Ectodermal cell (in vitro differentiated cells): ENCODE measurements around the gene SHOX. TPM values are rescaled to one million over a fixed set of nuclear protein-coding genes. Genes with fewer than 3 reads are reported as not detected.
"Not testable (repeated sequence)": the region's sequence is repeated elsewhere in the genome, so short reads cannot be mapped to it uniquely, and the experiment has no call there.

Source experiments
- H3K27ac ChIP-seq: 2 replicates; pipeline ENCODE4 v1.7.0; 2013; ENCODE audit warnings: mild to moderate bottlenecking, low read depth, low read length; ENCODE audit not compliant: insufficient read depth, poor library complexity, severe bottlenecking
- H3K27me3 ChIP-seq: 2 replicates; pipeline ENCODE4 v1.7.0; 2013; ENCODE audit warnings: mild to moderate bottlenecking, low read length; ENCODE audit not compliant: insufficient read depth, control insufficient read depth, poor library complexity, severe bottlenecking
- H3K36me3 ChIP-seq: one replicate; pipeline ENCODE4 v1.7.0; 2013; ENCODE audit warnings: low read length; ENCODE audit not compliant: control insufficient read depth, insufficient read depth
- H3K4me1 ChIP-seq: one replicate; pipeline ENCODE4 v1.7.0; 2013; ENCODE audit warnings: low read length; ENCODE audit not compliant: control insufficient read depth, insufficient read depth
- H3K4me3 ChIP-seq: 2 replicates; pipeline ENCODE4 v1.7.0; 2013; ENCODE audit warnings: low read depth, low read length, control low read depth; ENCODE audit not compliant: insufficient read depth
- H3K9me3 ChIP-seq: 2 replicates; pipeline ENCODE4 v1.7.0; 2013; ENCODE audit warnings: mild to moderate bottlenecking, low read length, moderate library complexity; ENCODE audit not compliant: control insufficient read depth
- WGBS, 2 experiments: methylation state at CpG; one replicate each; pipeline ENCODE4 v1.1.7; 2013; ENCODE audit warnings: missing lambda C conversion rate in 2 of 2; 5-methylcytosine and 5-hydroxymethylcytosine counted together
- polyA plus RNA-seq, 4 experiments: library from polyadenylated mRNA; stranded (reverse); fragments of 50-300 nt; gene quantifications; one replicate each; pipeline ENCODE4 v1.2.3, GENCODE V29; 2013

The SHOX gene
- not detected for polyA plus RNA-seq (2013, experiment 1 of 4)
- not detected for polyA plus RNA-seq (2013, experiment 2 of 4)
- not detected for polyA plus RNA-seq (2013, experiment 3 of 4)
- 0.08 TPM for polyA plus RNA-seq (2013, experiment 4 of 4)

- Histone ChIP-seq H3K9me3 (no peaks in the 10 kb centered on the region), H3K27ac (no peak within 1 kb of the TSS), H3K36me3 (no peaks in the 10 kb centered on the region), H3K27me3 (peaks cover 100% of the 10 kb centered on the region), H3K4me1 (peaks cover 11% of the 10 kb centered on the region), H3K4me3 (peak within 1 kb of the TSS; percentile 13)
- 1% methylated on average over 84 of the region's 84 CpGs for WGBS, 2 experiments
Measured at GRCh38 chrX:630612-631496, at the start of gene SHOX. Gene SHOX (plus strand): TSS chrX:630791. CDS start chrX:630898, 107 bp downstream.

DNA sequence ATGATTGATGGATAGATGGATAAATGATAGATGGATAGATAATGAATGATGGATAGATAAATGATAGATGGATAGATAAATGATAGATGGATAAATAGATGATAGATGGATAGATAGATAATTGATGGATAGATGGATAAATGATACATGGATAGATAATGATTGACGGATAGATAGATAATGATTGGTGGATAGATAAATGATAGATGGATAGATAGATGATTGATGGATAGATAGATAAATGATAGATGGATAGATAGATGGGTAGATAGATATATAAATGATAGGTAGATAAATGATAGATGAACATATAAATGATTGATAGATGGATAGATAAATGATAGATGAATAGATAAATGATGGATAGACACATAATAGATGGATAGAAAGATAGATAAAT, 49.5 kb upstream of the SHOX start:
- Histone ChIP-seq H3K36me3 (no peaks in the 10 kb centered on the region), H3K4me1 (no peaks in the 10 kb centered on the region), H3K9me3 (no peaks in the 10 kb centered on the region), H3K27me3 (peaks cover 24% of the 10 kb centered on the region), H3K27ac (no peak overlapping the region), H3K4me3 (no peak overlapping the region)
- 85 to 93% methylated on average over 1 of the region's 1 CpG for WGBS, 2 experiments

GRCh38 chrX:581720-582298, 48.8 kb upstream of the SHOX start:
- no peaks in the 10 kb centered on the region for H3K9me3 ChIP-seq
- H3K4me1 ChIP-seq, result no peaks in the 10 kb centered on the region
- peaks cover 24% of the 10 kb centered on the region for H3K27me3 ChIP-seq
- no peaks in the 10 kb centered on the region for H3K36me3 ChIP-seq
- 64 to 71% methylated on average over 7 of the region's 7 CpGs for WGBS, 2 experiments
- no peak overlapping the region for H3K4me3 ChIP-seq
- no peak overlapping the region for H3K27ac ChIP-seq

GRCh38 chrX:584572-584971, 46.0 kb upstream of the SHOX start:
- Histone ChIP-seq H3K9me3 (no peaks in the 10 kb centered on the region), H3K4me1 (no peaks in the 10 kb centered on the region), H3K27ac (no peak overlapping the region), H3K4me3 (no peak overlapping the region), H3K27me3 (peaks cover 24% of the 10 kb centered on the region), H3K36me3 (no peaks in the 10 kb centered on the region)
- WGBS, 2 experiments, result 59 to 64% methylated on average over 1 of the region's 1 CpG

GRCh38 chrX:585115-585808, 45.3 kb upstream of the SHOX start:
- Histone ChIP-seq H3K4me1 (no peaks in the 10 kb centered on the region), H3K27ac (no peak overlapping the region), H3K36me3 (no peaks in the 10 kb centered on the region), H3K4me3 (no peak overlapping the region), H3K27me3 (peaks cover 24% of the 10 kb centered on the region), H3K9me3 (no peaks in the 10 kb centered on the region)
- 35 to 41% methylated on average over 21 of the region's 21 CpGs for WGBS, 2 experiments

DNA sequence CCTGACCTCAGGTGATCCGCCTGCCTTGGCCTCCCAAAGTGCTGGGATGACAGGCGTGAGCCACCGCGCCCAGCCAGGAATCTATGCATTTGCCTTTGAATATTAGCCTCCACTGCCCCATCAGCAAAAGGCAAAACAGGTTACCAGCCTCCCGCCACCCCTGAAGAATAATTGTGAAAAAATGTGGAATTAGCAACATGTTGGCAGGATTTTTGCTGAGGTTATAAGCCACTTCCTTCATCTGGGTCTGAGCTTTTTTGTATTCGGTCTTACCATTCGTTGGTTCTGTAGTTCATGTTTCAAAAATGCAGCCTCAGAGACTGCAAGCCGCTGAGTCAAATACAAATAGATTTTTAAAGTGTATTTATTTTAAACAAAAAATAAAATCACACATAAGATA, 44.2 kb upstream of the SHOX start:
- Histone ChIP-seq H3K27ac (no peak overlapping the region), H3K4me1 (no peaks in the 10 kb centered on the region), H3K9me3 (no peaks in the 10 kb centered on the region), H3K4me3 (no peak overlapping the region), H3K36me3 (no peaks in the 10 kb centered on the region), H3K27me3 (peaks cover 24% of the 10 kb centered on the region)
- WGBS, 2 experiments, result 88 to 92% methylated on average over 7 to 8 of the region's 8 CpGs

DNA sequence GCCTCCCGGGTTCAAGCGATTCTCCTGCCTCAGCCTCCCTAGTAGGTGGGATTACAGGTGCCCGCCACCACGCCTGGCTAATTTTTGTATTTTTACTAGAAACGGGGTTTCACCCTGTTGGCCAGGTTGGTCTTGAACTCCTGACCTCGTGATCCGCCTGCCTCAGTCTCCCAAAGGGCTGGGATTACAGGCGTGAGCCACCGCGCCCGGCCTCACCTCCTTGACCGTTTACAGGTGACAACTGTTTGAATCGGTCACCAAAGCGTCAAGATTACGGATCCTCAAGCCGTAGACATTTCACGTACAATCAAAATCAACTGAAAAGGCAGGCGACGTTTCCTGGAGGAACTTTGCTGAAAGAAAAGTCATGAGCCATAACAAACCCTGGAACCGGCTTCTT, 41.3 kb upstream of the SHOX start:
- H3K9me3 ChIP-seq, H3K4me1 ChIP-seq, H3K27ac ChIP-seq, H3K36me3 ChIP-seq, H3K4me3 ChIP-seq: not testable (repeated sequence)
- H3K27me3 ChIP-seq, result peaks cover 16% of the 10 kb centered on the region
- 89 to 92% methylated on average over 20 of the region's 20 CpGs for WGBS, 2 experiments

GRCh38 chrX:590693-591404, 39.7 kb upstream of the SHOX start:
- Histone ChIP-seq H3K27me3 (peaks cover under 1% of the 10 kb centered on the region), H3K36me3 (no peaks in the 10 kb centered on the region), H3K27ac (no peak overlapping the region), H3K4me1 (no peaks in the 10 kb centered on the region), H3K4me3 (no peak overlapping the region), H3K9me3 (no peaks in the 10 kb centered on the region)
- 88 to 89% methylated on average over 24 of the region's 24 CpGs for WGBS, 2 experiments

- Histone ChIP-seq H3K4me1 (no peaks in the 10 kb centered on the region), H3K36me3 (no peaks in the 10 kb centered on the region), H3K27ac (no peak overlapping the region), H3K4me3 (no peak overlapping the region), H3K9me3 (no peaks in the 10 kb centered on the region), H3K27me3 (peaks cover 3% of the 10 kb centered on the region)
- WGBS, 2 experiments, result 67 to 68% methylated on average over 18 of the region's 18 CpGs
Measured at GRCh38 chrX:599837-600715, 30.5 kb upstream of the SHOX start.
